Transverse colon (tissue), 4 donors: ENCODE data around the gene KLK3. TPM values are rescaled to one million over a fixed set of nuclear protein-coding genes. Genes with fewer than 3 reads are reported as not detected.

ENCODE experiments used
- DNase-seq: peaks from one replicate; pipeline ENCODE4 v3.0.0-alpha.2; 2019
- H3K27ac ChIP-seq, 4 donors: fragments of 200-600 bp; sonication (generic); 2 replicates each; pipeline ENCODE4 v1.5.1; 2016 to 2018; ENCODE audit warnings: inconsistent platforms in 4 of 4
- H3K27me3 ChIP-seq: fragments of 200-600 bp; sonication (generic); 2 replicates; pipeline ENCODE4 v1.5.1; 2017; ENCODE audit warnings: inconsistent platforms
- H3K36me3 ChIP-seq, 4 donors: fragments of 200-600 bp; sonication (generic); 2 replicates each; pipeline ENCODE4 v1.5.1; 2017 to 2019; ENCODE audit warnings: inconsistent platforms in 4 of 4
- H3K4me1 ChIP-seq, 4 donors: fragments of 200-600 bp; sonication (generic); 2 replicates each; pipeline ENCODE4 v1.5.1; 2017 to 2020; ENCODE audit warnings: inconsistent platforms in 4 of 4
- H3K4me3 ChIP-seq, 4 donors: fragments of 200-600 bp; sonication (generic); 1 replicate in 1 of 4; 2 replicates in 3 of 4; pipeline versions ENCODE4 v1.5.1 to v1.6.1; 2017 to 2019; ENCODE audit warnings: inconsistent platforms in 4 of 4
- H3K9me3 ChIP-seq, 2 donors: fragments of 200-600 bp; sonication (generic); 2 replicates each; pipeline ENCODE4 v1.5.1; 2017 to 2019; ENCODE audit warnings: inconsistent platforms in 2 of 2
- CTCF ChIP-seq, 5 experiments: fragments of 200-600 bp in 3 of 5; fragments of 450-650 bp in 2 of 5; sonication (generic) in 3 of 5; IDR thresholded peaks; 1 replicate in 2 of 5; 2 replicates in 3 of 5; pipeline ENCODE4 v1.5.1; 2016 to 2017; ENCODE audit warnings: antibody characterized with exemption in 5 of 5, inconsistent platforms in 3 of 5, mild to moderate bottlenecking in 2 of 5, moderate library complexity in 1 of 5
- EP300 ChIP-seq: sonication (generic); formaldehyde crosslinking; IDR thresholded peaks from one replicate; pipeline ENCODE4 v1.6.1; 2017; ENCODE audit warnings: antibody characterized with exemption, low read depth
- POLR2A ChIP-seq: fragments of 450-650 bp; IDR thresholded peaks from one replicate; pipeline ENCODE4 v1.6.1; 2016; ENCODE audit warnings: antibody characterized with exemption, mild to moderate bottlenecking, moderate library complexity
- POLR2AphosphoS5 ChIP-seq, 3 donors: sonication (generic); formaldehyde crosslinking; IDR thresholded peaks; one replicate each; pipeline ENCODE4 v1.6.1; 2016; ENCODE audit warnings: antibody characterized with exemption in 3 of 3
- WGBS, 2 donors: methylation state at CpG; one replicate each; pipeline ENCODE4 v1.1.5; 2018; ENCODE audit warnings: low coverage in 1 of 2; 5-methylcytosine and 5-hydroxymethylcytosine counted together
- in situ Hi-C, 4 donors: fragments of 200-750 bp; cut with MboI; loops; one replicate each; pipeline versions ENCODE4 v1.15.0 to v1.15.1; 2017; ENCODE audit warnings: low sequenced_read_pairs in 3 of 4, low pct_ligation_motif_present in 1 of 4, low pct_unique_long_range_greater_than_20kb in 1 of 4
- intact Hi-C: fragments of 100-400 bp; cut with DNase I; formaldehyde crosslinking; loops from one replicate; pipeline ENCODE4 v1.15.1; 2023; ENCODE audit warnings: low total_unique reads
- total RNA-seq, 4 donors: library from RNA; depleted of rRNA; stranded (reverse); fragments of >200 nt; gene quantifications; one replicate each; pipeline ENCODE4 v1.1.0, GENCODE V29; 2016

The KLK3 gene
- total RNA-seq, 4 donors from 2014 or later = 2.9 to 66.9 (median 4.9) TPM

GRCh38 chr19:50899569-50899968 lies 44.9 kb downstream of the KLK3 start:
- DNase-seq = no peak
- Histone ChIP-seq H3K27ac (no peak overlapping the region), H3K27me3 (peaks cover 8% of the 10 kb centered on the region), H3K4me3 (no peak overlapping the region), H3K4me1 (no peaks in the 10 kb centered on the region), H3K9me3 (no peaks in the 10 kb centered on the region), H3K36me3 (no peaks in the 10 kb centered on the region)
- in situ Hi-C loops (no loop called here), intact Hi-C loops (no loop called here)
- WGBS, 2 donors = 88 to 89% methylated on average over 1 to 3 of the region's 3 CpGs
- TF ChIP-seq CTCF (IDR thresholded peaks at IDR 0.05) = no peak
- no peak for TF ChIP-seq POLR2A
- TF ChIP-seq POLR2AphosphoS5 (IDR thresholded peaks at IDR 0.05) = no peak
- no peak for TF ChIP-seq EP300

- Histone ChIP-seq H3K27ac (no peak overlapping the region), H3K4me1 (no peaks in the 10 kb centered on the region), H3K27me3 (peaks cover 23% of the 10 kb centered on the region), H3K4me3 (no peak overlapping the region), H3K36me3 (no peaks in the 10 kb centered on the region), H3K9me3 (no peaks in the 10 kb centered on the region)
- WGBS, 2 donors = 60 to 67% methylated on average over 3 to 4 of the region's 4 CpGs
- TF ChIP-seq EP300 = no peak
- no peak for TF ChIP-seq CTCF (IDR thresholded peaks at IDR 0.05)
- TF ChIP-seq POLR2AphosphoS5 (IDR thresholded peaks at IDR 0.05) = no peak
- no peak for TF ChIP-seq POLR2A
- no peak for DNase-seq
- intact Hi-C loops (no loop called here), in situ Hi-C loops (no loop called here)
Measured at GRCh38 chr19:50902640-50903039, 47.9 kb downstream of the KLK3 start.

GRCh38 chr19:50906217-50906616 lies 51.5 kb downstream of the KLK3 start:
- intact Hi-C loops (no loop called here), in situ Hi-C loops (no loop called here)
- Histone ChIP-seq H3K36me3 (no peaks in the 10 kb centered on the region), H3K27ac (no peak overlapping the region), H3K4me1 (peaks cover 0 to 7% (median 4%) of the 10 kb centered on the region in 4 donors), H3K9me3 (no peaks in the 10 kb centered on the region), H3K27me3 (peaks cover 49% of the 10 kb centered on the region), H3K4me3 (no peak overlapping the region)
- peak in 2 of 5 experiments; percentile 28 to 32 for TF ChIP-seq CTCF (IDR thresholded peaks at IDR 0.05)
- TF ChIP-seq POLR2AphosphoS5 (IDR thresholded peaks at IDR 0.05) = no peak
- no peak for TF ChIP-seq POLR2A
- peak; percentile 14 for DNase-seq
- 42 to 48% methylated on average over 3 to 5 of the region's 5 CpGs for WGBS, 2 donors

- Histone ChIP-seq H3K27me3 (peaks cover 71% of the 10 kb centered on the region), H3K4me3 (peak overlapping the region in 2 of 4 donors; percentile 23 to 32), H3K36me3 (no peaks in the 10 kb centered on the region), H3K27ac (no peak overlapping the region), H3K4me1 (peaks cover 0 to 7% (median 4%) of the 10 kb centered on the region in 4 donors), H3K9me3 (no peaks in the 10 kb centered on the region)
- intact Hi-C loops (no loop called here), in situ Hi-C loops (no loop called here)
- 67 to 82% methylated on average over 6 to 21 of the region's 25 CpGs for WGBS, 2 donors
- DNase-seq = no peak
- no peak for TF ChIP-seq POLR2A
Measured at GRCh38 chr19:50908336-50908735, 53.6 kb downstream of the KLK3 start.
